ENCODE results near the gene TCAIM.

Gene TCAIM

DNA sequence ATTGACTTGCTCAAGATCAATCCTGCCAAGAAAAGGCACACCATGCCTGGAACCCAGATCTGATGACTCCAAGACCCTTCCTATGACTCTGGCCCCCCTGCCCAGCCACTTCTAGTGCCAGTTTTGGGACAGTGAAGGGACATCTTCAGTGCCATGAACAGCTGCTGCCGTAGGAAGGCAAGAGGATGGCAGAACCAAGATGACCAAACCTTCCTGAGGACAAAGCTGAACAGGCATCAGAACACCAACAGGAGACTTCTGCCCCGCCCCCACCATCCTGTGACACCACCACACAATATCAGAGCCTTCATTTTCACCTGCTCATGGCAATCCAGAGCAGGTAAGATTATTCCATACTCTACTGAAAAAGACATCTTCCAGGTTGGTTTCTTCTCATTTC, 105.9 kb downstream of the TCAIM start:
- peak; percentile 49 for DNase-seq (ENCODE audit: low spot score)
- H3K27ac ChIP-seq, result no peak overlapping the region
- TF ChIP-seq, protein P1, sequence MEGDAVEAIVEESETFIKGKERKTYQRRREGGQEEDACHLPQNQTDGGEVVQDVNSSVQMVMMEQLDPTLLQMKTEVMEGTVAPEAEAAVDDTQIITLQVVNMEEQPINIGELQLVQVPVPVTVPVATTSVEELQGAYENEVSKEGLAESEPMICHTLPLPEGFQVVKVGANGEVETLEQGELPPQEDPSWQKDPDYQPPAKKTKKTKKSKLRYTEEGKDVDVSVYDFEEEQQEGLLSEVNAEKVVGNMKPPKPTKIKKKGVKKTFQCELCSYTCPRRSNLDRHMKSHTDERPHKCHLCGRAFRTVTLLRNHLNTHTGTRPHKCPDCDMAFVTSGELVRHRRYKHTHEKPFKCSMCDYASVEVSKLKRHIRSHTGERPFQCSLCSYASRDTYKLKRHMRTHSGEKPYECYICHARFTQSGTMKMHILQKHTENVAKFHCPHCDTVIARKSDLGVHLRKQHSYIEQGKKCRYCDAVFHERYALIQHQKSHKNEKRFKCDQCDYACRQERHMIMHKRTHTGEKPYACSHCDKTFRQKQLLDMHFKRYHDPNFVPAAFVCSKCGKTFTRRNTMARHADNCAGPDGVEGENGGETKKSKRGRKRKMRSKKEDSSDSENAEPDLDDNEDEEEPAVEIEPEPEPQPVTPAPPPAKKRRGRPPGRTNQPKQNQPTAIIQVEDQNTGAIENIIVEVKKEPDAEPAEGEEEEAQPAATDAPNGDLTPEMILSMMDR (IDR thresholded peaks at IDR 0.05), result no peak
- H3K4me3 ChIP-seq, result no peak overlapping the region

DNA sequence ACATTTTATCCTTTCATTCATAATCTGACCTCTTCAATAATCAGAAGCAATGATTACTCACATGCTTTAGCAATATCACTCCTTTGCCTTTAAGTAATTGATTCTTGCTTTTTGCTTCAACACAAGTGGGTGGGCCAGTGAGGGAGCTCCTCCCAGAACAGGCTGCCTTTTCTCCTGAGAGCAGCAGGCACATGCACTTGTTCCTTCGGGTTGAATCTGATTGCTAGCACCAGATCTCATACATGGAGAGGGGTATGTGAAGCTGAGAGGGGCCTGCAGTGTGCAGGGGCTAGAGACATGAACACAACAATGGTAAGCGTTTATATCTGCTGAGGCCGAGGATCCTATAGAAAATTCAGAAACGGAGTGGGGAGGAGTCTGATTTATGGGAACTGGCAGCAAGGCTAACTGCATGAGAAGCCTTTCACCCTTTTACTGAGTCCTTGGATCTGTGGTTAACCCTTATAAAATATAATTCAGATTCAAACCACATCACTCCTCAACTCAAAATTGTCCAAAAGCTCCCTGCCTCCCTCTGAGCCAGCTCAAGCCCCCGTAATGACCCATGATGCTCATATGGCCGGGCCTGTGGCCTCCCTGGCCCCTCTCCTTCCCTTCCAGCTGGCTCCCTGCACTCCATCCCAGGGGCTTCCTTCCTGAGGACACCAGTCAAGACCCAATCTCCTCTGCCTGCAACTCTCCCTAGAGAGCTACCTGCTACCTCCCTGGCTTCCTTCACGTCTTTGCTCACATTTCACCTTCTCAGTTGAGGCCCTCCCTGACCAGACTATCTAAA, 106.5 kb downstream of the TCAIM start:
- peak; percentile 53 for DNase-seq (ENCODE audit: low spot score)
- TF ChIP-seq, protein P1 (IDR thresholded peaks at IDR 0.05), result no peak
- Histone ChIP-seq H3K27ac (no peak overlapping the region), H3K4me3 (no peak overlapping the region)

DNA sequence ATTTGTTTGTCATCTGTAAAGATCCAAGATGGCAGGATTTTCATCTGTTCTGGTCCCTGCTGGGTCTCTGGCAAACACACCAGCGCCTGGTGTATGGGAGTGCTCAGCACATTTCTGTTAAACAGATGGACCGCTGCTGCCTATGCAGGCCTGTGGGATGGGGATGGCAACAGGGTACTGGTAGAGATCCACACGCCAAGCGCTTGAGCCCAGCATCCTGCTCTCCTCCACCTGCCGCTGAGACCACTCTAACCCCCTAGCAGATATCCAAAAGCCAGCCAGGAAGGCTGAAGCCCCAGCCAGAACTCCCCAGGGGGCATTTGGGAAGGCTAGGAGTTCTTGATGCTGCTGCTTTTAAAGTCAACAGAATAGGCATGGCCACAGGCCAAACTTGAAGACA, 107.2 kb downstream of the TCAIM start:
- Histone ChIP-seq H3K4me3 (no peak overlapping the region), H3K27ac (no peak overlapping the region)
- DNase-seq (ENCODE audit: low spot score), result peak; percentile 68
- TF ChIP-seq, protein P1 (IDR thresholded peaks at IDR 0.05), result no peak

DNA sequence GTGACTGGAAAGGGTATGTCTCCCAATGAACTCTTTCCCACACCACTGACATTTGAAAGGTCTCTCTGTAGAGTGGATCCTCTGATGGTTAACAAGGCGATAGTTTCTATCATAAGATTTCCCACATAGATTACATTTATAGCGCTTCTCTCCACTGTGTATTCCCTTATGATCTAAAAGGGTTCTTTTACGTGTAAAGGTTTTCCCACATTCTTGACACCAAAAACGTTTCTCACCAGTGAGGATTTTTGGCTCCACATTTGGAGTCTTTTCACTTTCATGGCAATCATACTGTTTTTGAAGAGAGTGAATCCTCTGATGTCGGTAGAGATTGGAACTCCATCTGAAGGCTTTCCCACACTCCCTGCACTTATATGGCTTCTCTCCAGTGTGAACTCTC, 108.4 kb downstream of the TCAIM start:
- TF ChIP-seq, protein P1 (IDR thresholded peaks at IDR 0.05), result no peak
- no peak for DNase-seq (ENCODE audit: low spot score)
- H3K27ac ChIP-seq, result no peak overlapping the region
- no peak overlapping the region for H3K4me3 ChIP-seq

DNA sequence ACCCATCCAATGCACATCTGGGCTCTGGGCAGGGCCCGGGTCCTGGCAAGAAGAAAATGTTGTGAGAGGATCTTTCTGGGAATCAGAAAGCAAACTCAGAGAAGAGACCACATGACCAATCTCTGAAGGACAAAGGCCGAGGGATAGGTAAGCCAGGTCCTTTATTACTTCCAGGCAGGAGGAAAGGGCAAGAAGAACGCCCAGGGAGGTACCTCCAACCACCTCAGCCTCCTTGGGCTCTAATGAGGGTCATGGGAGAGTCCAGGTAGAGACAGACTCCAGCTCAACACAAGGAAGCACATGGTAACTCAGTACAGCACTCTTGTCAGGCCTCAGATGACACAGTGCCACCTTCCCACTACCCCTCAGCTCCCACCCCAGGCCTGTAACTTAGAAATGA, 112.9 kb downstream of the TCAIM start:
- Histone ChIP-seq H3K4me3 (no peak overlapping the region), H3K27ac (no peak overlapping the region)
- TF ChIP-seq, protein P1 (IDR thresholded peaks at IDR 0.05), result no peak
- DNase-seq (ENCODE audit: low spot score), result no peak

DNA sequence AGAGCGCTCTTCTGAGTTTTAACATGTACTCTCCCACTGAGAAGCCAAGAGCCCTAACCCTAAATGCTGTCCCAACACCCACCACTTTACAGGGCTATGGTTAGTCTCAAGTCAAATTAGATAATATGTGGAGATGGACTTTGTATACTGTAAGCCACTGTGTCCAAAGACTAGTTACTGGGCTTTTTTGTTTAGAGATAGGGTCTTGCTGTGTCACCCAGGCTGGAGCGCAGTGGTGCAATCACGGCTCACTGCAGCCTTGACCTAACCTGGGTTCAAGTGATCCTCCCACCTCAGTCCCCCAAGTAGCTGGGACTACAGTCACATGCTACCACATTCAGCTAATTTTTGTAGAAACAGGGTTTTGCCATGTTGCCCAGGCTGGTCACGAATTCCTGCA, 115.7 kb downstream of the TCAIM start:
- Histone ChIP-seq H3K27ac (no peak overlapping the region), H3K4me3 (no peak overlapping the region)
- TF ChIP-seq, protein P1 (IDR thresholded peaks at IDR 0.05), result no peak
- DNase-seq (ENCODE audit: low spot score), result no peak

DNA sequence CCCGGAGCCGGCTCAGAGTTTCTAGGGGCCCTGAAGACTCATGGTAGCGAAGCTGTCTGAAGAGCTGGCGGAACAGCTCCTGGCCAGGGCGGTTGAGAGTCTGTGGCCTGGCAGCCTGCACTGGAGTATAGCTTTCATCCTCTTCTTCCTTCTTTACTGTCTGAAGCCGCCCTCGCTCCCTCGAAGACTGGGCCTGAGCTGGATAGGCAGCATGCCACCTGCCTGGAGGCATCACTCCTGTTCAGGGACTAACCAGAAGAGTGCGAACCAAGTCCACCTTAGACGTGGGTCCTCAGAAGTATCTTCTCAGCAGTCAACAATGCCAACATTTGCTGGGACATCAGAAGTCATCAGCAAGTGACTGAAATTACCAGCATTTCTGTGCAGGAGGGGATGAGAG, 116.8 kb downstream of the TCAIM start:
- no peak overlapping the region for H3K27ac ChIP-seq
- TF ChIP-seq, protein P1 (IDR thresholded peaks at IDR 0.05), result no peak
- H3K4me3 ChIP-seq, result no peak overlapping the region
- no peak for DNase-seq (ENCODE audit: low spot score)

All from coronary artery (tissue), 2 donors.